Measurements from ENCODE around the gene BTBD17. TPM values are rescaled to one million over a fixed set of nuclear protein-coding genes. Genes with fewer than 3 reads are reported as not detected.
A peak's percentile ranks its signal among the peaks of the same experiment; 100 is the strongest.

BTBD17 gene
- total and polyA plus RNA-seq, 10 of the 15 experiments (the other 5 are each of a cell fraction or from before 2014, with no cell fraction given), result not detected

DNA sequence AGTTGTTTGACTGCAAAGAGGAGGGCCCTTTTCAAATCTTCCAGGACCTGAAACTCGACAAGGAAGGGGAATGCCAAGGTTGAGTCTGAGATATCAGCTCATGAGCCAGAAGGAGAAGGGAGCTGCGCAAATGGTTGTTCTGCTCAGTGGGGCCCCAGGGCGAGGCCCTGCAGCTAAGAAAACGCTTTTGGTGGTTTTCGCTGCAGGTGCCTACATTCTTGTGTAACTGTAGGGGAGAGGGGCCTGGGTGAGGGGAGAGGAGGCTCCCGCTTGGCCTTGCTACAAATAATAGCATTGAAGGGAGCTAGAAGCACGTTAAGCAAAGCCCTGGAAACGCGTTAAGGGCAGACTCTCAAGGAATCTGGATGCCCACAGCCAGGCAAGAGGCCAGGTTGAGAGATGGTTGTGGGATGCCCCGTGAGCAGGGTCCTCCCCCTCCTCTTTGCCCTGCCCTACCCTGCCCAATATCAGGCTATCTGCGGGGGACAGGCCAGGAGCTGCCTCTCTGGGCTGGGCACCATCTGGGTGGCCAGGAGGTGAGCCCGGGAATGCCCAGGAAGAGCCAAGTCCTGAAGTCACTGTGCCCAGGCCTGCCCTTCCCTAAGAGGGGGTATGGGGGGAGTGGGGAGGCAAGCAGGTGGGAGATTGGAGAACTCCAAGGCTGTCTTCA lies 27.6 kb upstream of the BTBD17 start:
- Histone ChIP-seq H3K9me3 (replicated peaks; ENCODE audit: control insufficient read depth, insufficient read depth, low read length) (no peaks in the 10 kb centered on the region), H2AFZ (ENCODE audit: control insufficient read depth, low read depth, low read length) (no peak overlapping the region), H3K9ac (ENCODE audit: control insufficient read depth, insufficient read depth, low read length) (no peak overlapping the region), H4K20me1 (ENCODE audit: control insufficient read depth, insufficient read depth) (no peaks in the 10 kb centered on the region), H3K27ac (ENCODE audit: control insufficient read depth, insufficient read depth) (no peak overlapping the region), H3K36me3 (ENCODE audit: control insufficient read depth in 2 of 2, insufficient read depth in 2 of 2, low read length in 1 of 2) (no peaks in the 10 kb centered on the region), H3K4me1 (ENCODE audit: control insufficient read depth, insufficient read depth, low read length) (no peaks in the 10 kb centered on the region), H3K79me2 (ENCODE audit: control insufficient read depth, insufficient read depth, low read length) (no peaks in the 10 kb centered on the region), H3K4me2 (ENCODE audit: control insufficient read depth, insufficient read depth) (no peak overlapping the region), H3K27me3 (replicated peaks in 1 of 2; ENCODE audit: control insufficient read depth in 2 of 2, insufficient read depth in 2 of 2, low read length in 1 of 2) (no peaks in the 10 kb centered on the region), H3K4me3 (no peak overlapping the region)
- 0 out of 3 replicates have a peak, but pooled peaks have one; percentile 21 for ATAC-seq
- no TSS peak for BruUV-seq (replicated peaks)
- TF ChIP-seq RELA (IDR thresholded peaks at IDR 0.05; ENCODE audit: borderline replicate concordance, partially characterized antibody) (no peak), ZBTB11 (CRISPR knock-in tag; IDR thresholded peaks at IDR 0.05) (no peak), CBFB (IDR thresholded peaks at IDR 0.05; ENCODE audit: low read depth) (no peak), POLR2AphosphoS5 (IDR thresholded peaks at IDR 0.05; ENCODE audit: low read length) (no peak), TCF7 (IDR thresholded peaks at IDR 0.05; ENCODE audit: borderline replicate concordance) (no peak), LARP7 (IDR thresholded peaks at IDR 0.05) (no peak), HCFC1 (IDR thresholded peaks at IDR 0.05; ENCODE audit: low read length) (no peak), SREBF2 (IDR thresholded peaks at IDR 0.05; ENCODE audit: low read length) (no peak), BACH1 (IDR thresholded peaks at IDR 0.05; ENCODE audit: borderline replicate concordance) (no peak), ZZZ3 (IDR thresholded peaks at IDR 0.05; ENCODE audit: control insufficient read depth, insufficient read length, low read depth) (no peak), EED (IDR thresholded peaks at IDR 0.05; ENCODE audit: low read depth) (no peak), CBX5 (IDR thresholded peaks at IDR 0.05; ENCODE audit: low read depth) (no peak), ESRRA (IDR thresholded peaks at IDR 0.05; ENCODE audit: low read length) (no peak), PAX8 (IDR thresholded peaks at IDR 0.05) (no peak), FOXM1 (IDR thresholded peaks at IDR 0.05; ENCODE audit: low read depth, low read length) (no peak)
- TF ChIP-seq, protein P1, sequence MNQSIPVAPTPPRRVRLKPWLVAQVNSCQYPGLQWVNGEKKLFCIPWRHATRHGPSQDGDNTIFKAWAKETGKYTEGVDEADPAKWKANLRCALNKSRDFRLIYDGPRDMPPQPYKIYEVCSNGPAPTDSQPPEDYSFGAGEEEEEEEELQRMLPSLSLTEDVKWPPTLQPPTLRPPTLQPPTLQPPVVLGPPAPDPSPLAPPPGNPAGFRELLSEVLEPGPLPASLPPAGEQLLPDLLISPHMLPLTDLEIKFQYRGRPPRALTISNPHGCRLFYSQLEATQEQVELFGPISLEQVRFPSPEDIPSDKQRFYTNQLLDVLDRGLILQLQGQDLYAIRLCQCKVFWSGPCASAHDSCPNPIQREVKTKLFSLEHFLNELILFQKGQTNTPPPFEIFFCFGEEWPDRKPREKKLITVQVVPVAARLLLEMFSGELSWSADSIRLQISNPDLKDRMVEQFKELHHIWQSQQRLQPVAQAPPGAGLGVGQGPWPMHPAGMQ (IDR thresholded peaks at IDR 0.05; ENCODE audit: borderline replicate concordance), result no peak
- TF ChIP-seq, protein P2, sequence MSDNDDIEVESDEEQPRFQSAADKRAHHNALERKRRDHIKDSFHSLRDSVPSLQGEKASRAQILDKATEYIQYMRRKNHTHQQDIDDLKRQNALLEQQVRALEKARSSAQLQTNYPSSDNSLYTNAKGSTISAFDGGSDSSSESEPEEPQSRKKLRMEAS (IDR thresholded peaks at IDR 0.05; ENCODE audit: low read depth, low read length), result no peak
- FAIRE-seq, result no peak
- ChIA-PET SMC1A (ENCODE audit: uncharacterized antibody, unreplicated experiment) (interaction anchor here (0.9 kb wide), 1 partner anchor 10 kb away, joined by 6 read pairs; no protein-coding TSS in a partner anchor), RAD21 (ENCODE audit: unreplicated experiment) (interaction anchor here (1.2 to 1.5 kb wide), 3 partner anchors 10 to 143 kb away, joined by 4 to 5 read pairs (median 5); no protein-coding TSS in a partner anchor), POLR2A (interaction anchor here (0.6 kb wide), 1 partner anchor 1091 kb away, joined by 4 read pairs; no protein-coding TSS in a partner anchor), CTCF (interaction anchor here (1.2 to 1.4 kb wide), 2 partner anchors 10 to 144 kb away, joined by 4 to 5 read pairs; no protein-coding TSS in a partner anchor)
- WGBS (ENCODE audit: insufficient coverage, insufficient replicate concordance, low lambda C conversion rate, missing lambda C conversion rate), result 30% methylated on average over 12 of the region's 12 CpGs
- intact Hi-C loops (cut with micrococcal nuclease; ENCODE audit: unreplicated experiment), result no loop called here
- in situ Hi-C loops (cut with MboI), result no loop called here
- no peak for DNase-seq (ENCODE audit: low read depth, low spot score)

All from GM12878 (cell line).